Testis (tissue), 3 donors: ENCODE results near the gene CEACAM16. TPM values are rescaled to one million over a fixed set of nuclear protein-coding genes. Genes with fewer than 3 reads are reported as not detected.
A peak's percentile ranks its signal among the peaks of the same experiment; 100 is the strongest.

Source experiments
- DNase-seq: peaks from one replicate; pipeline ENCODE4 v3.0.0-alpha.2; 2019
- H3K27ac ChIP-seq, 2 donors: fragments of 200-600 bp; sonication (generic); one replicate each; pipeline ENCODE4 v1.5.1; 2019
- H3K27me3 ChIP-seq: fragments of 200-600 bp; sonication (generic); one replicate; pipeline ENCODE4 v1.5.1; 2019
- H3K36me3 ChIP-seq: fragments of 200-600 bp; sonication (generic); one replicate; pipeline ENCODE4 v1.5.1; 2017; ENCODE audit warnings: low read depth; ENCODE audit errors: missing control alignments
- H3K4me1 ChIP-seq: fragments of 200-600 bp; sonication (generic); one replicate; pipeline ENCODE4 v1.5.1; 2019
- H3K4me3 ChIP-seq, 2 donors: fragments of 200-600 bp; sonication (generic); one replicate each; pipeline ENCODE4 v1.5.1; 2017 to 2019
- H3K9me3 ChIP-seq: fragments of 200-600 bp; sonication (generic); one replicate; pipeline ENCODE4 v1.5.1; 2017
- CTCF ChIP-seq, 3 experiments: fragments of 450-650 bp in 2 of 3; fragments of 200-600 bp in 1 of 3; sonication (generic) in 1 of 3; IDR thresholded peaks; one replicate each; pipeline ENCODE4 v1.5.1; 2016 to 2019; ENCODE audit warnings: antibody characterized with exemption in 3 of 3, mild to moderate bottlenecking in 2 of 3, moderate library complexity in 1 of 3
- POLR2A ChIP-seq: fragments of 450-650 bp; IDR thresholded peaks from one replicate; pipeline ENCODE4 v1.6.1; 2017; ENCODE audit warnings: antibody characterized with exemption, mild to moderate bottlenecking, moderate library complexity
- WGBS, 2 donors: methylation state at CpG; one replicate each; pipeline ENCODE4 v1.1.5; 2018; 5-methylcytosine and 5-hydroxymethylcytosine counted together
- intact Hi-C: fragments of 100-400 bp; cut with DNase I; formaldehyde crosslinking; loops from one replicate; pipeline ENCODE4 v1.15.1; 2023; ENCODE audit warnings: low total_unique reads
- polyA plus RNA-seq: library from polyadenylated mRNA; stranded (reverse); fragments of 350-450 nt; fragmentation: Illumina TruSeq; extraction: RNeasy Lipid Tissue Mini Kit (QIAGEN cat#74804); gene quantifications from one replicate; pipeline ENCODE4 v1.2.3, GENCODE V29; 2014; ENCODE audit warnings: low read depth, low replicate concordance; ENCODE audit not compliant: insufficient read depth
- total RNA-seq, 2 donors: library from RNA; depleted of rRNA; stranded (reverse); fragments of >200 nt; gene quantifications; one replicate each; pipeline ENCODE4 v1.2.3, GENCODE V29; 2016

Gene CEACAM16
- total and polyA plus RNA-seq, 3 donors from 2014 or later: 0.50 TPM; not detected in 2

GRCh38 chr19:44746616-44746945, 47.6 kb downstream of the CEACAM16 start:
- TF ChIP-seq POLR2A (no peak), CTCF (IDR thresholded peaks at IDR 0.05) (no peak)
- DNase-seq: no peak
- Histone ChIP-seq H3K36me3 (no peaks in the 10 kb centered on the region), H3K9me3 (no peaks in the 10 kb centered on the region), H3K27ac (peak overlapping the region in 1 of 2 donors; percentile 87), H3K4me3 (no peak overlapping the region), H3K27me3 (no peaks in the 10 kb centered on the region), H3K4me1 (peaks cover 61% of the 10 kb centered on the region)
- intact Hi-C loops: no loop called here
- WGBS, 2 donors: 66 to 69% methylated on average over 5 of the region's 5 CpGs

DNA sequence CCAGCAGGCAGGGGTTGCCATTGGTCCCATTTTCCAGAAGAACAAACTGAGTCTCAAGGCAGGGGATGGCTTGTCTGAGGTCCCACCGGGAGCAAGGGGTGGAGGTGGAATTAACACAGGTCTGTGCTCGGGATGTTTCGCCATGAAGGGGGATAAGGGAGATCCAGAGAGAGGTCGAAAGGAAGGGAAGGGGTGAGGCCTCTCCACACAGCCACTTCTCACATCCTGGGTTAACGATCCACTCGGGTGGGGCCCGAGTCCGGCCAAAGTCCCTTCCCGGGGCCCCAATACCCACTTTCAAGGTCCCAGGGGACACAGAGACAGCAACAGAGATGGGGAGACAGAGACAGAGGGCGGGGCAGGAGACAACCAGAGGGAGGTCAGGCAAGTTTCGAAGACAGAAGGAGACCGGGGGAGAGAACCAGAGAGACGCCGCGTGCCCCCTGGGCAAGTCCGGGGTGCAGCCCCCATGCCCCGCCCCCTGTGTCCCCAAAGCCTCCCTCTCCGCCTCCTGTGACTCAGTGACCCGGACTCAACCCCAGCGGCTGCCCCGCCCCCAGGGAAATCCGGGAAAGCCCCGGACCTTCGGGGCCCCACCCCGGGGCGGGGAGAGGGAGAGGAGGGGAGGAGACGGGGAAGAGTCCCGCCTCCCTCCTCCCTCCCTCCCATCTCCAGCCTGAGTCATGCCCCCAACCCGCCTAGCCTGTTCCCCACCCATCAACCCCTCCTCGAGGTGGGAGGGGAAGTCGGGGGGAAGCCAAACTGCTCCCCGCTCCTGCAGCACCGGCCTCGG, 48.2 kb downstream of the CEACAM16 start:
- whole genome bisulfite sequencing, 2 donors: 8 to 11% methylated on average over 17 to 33 of the region's 34 CpGs
- TF ChIP-seq POLR2A: no peak
- TF ChIP-seq CTCF (IDR thresholded peaks at IDR 0.05): no peak
- H3K27me3 ChIP-seq: no peaks in the 10 kb centered on the region
- DNase-seq: peak; percentile 90
- peaks cover 57% of the 10 kb centered on the region for H3K4me1 ChIP-seq
- H3K27ac ChIP-seq: peak overlapping the region; percentile 55 to 87
- no peaks in the 10 kb centered on the region for H3K9me3 ChIP-seq
- intact Hi-C loops: no loop called here
- peak overlapping the region; percentile 62 to 73 for H3K4me3 ChIP-seq
- H3K36me3 ChIP-seq: no peaks in the 10 kb centered on the region

DNA sequence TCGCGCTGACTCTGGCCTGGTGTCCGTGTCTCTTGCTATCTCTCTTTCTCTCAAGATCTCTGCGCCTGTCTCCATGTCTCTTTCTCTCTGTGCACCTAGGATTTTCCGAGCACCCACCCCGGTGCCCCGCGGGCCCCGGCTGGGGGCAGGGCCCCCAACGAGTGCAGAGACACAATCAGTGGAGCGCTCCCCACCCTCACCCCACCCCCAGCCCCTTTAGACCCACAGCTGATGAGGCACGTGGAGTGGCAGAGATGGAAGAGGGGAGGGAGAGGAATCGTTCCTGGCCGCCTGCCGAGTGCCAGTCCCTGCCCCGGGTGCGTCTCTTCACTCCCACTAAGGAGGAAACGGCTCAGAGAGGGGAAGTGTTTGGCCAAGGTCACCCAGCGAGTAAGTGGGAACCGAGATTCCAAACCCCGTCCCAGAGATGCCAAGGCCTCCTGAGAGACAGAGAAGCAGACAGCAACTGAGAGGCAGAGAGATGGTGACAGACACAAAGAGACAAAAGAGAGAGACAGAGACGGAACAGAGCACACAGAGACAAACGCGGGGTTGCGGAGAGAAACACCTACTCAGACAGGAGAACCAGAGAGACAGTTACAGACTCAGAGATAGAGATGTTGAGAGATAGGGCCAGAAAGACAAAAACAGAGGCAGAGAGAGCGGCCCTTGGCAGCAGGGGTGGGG, 48.9 kb downstream of the CEACAM16 start:
- Histone ChIP-seq H3K27me3 (no peaks in the 10 kb centered on the region), H3K9me3 (no peaks in the 10 kb centered on the region), H3K4me3 (peak overlapping the region; percentile 62 to 73), H3K27ac (peak overlapping the region; percentile 55 to 87), H3K4me1 (peaks cover 50% of the 10 kb centered on the region), H3K36me3 (no peaks in the 10 kb centered on the region)
- peak; percentile 77 for DNase-seq
- WGBS, 2 donors: 0 to 1% methylated on average over 26 of the region's 26 CpGs
- intact Hi-C loops: no loop called here
- no peak for TF ChIP-seq CTCF (IDR thresholded peaks at IDR 0.05)
- no peak for TF ChIP-seq POLR2A

GRCh38 chr19:44748426-44749254, 49.7 kb downstream of the CEACAM16 start, which contains the start of gene BCL3:
Gene BCL3, plus strand, starts transcription at chr19:44748708. Its CDS starts 83 bp downstream, at chr19:44748791.
- DNase-seq: peak; percentile 57
- Histone ChIP-seq H3K27ac (peak within 1 kb of the TSS; percentile 59 to 87), H3K4me3 (peak within 1 kb of the TSS; percentile 62 to 73), H3K9me3 (no peaks in the 10 kb centered on the region), H3K27me3 (no peaks in the 10 kb centered on the region), H3K4me1 (peaks cover 50% of the 10 kb centered on the region), H3K36me3 (no peaks in the 10 kb centered on the region)
- intact Hi-C loops: no loop called here
- TF ChIP-seq POLR2A (no peak), CTCF (IDR thresholded peaks at IDR 0.05) (no peak)
- 0 to 1% methylated on average over 8 to 52 of the region's 88 CpGs for WGBS, 2 donors
